Erythroblast (primary cell): ENCODE data around the gene PNO1.

ENCODE experiments used
- GATA1 ChIP-seq: IDR thresholded peaks from 2 replicates; pipeline ENCODE4 v1.6.1; 2011; ENCODE audit warnings: low read depth, mild to moderate bottlenecking, control low read depth, low read length, moderate library complexity
- POLR2A ChIP-seq: IDR thresholded peaks from 2 replicates; pipeline ENCODE4 v1.6.1; 2011; ENCODE audit warnings: mild to moderate bottlenecking, low read length

DNA sequence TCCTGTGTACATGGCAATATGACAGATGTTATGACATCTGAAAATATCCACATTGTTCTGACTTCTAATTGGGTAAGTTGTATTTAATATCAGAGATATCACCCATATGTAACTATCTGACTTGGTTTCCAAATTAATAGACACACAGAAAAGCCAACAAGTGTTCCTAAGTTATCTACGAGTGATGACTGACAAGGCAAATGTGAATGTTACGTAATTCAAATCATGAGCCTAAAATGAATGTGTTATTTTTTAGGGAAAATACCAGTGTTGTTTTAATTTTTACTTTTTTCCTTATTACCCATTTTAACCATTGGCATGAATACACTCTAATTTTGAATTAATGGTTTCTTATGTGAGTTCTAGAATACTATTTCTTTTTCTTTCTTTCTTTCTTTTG lies 15.8 kb upstream of the PNO1 start:
- no peak for TF ChIP-seq GATA1
- TF ChIP-seq POLR2A: no peak
